Vagina (tissue), 2 donors: Measurements from ENCODE around the gene SMIM20.

ENCODE experiments used
- CTCF ChIP-seq, 3 experiments: fragments of 450-650 bp in 2 of 3; fragments of 200-600 bp in 1 of 3; sonication (generic) in 1 of 3; IDR thresholded peaks; one replicate each; pipeline ENCODE4 v1.5.1; 2017 to 2019; ENCODE audit warnings: antibody characterized with exemption in 3 of 3, mild to moderate bottlenecking in 2 of 3, moderate library complexity in 2 of 3
- POLR2A ChIP-seq, 2 donors: fragments of 450-650 bp; IDR thresholded peaks; one replicate each; pipeline ENCODE4 v1.6.1; 2017; ENCODE audit warnings: antibody characterized with exemption in 2 of 2, mild to moderate bottlenecking in 2 of 2, moderate library complexity in 2 of 2
- POLR2AphosphoS5 ChIP-seq, 2 donors: sonication (generic); formaldehyde crosslinking; IDR thresholded peaks; one replicate each; pipeline ENCODE4 v1.9.0; 2017; ENCODE audit warnings: antibody characterized with exemption in 2 of 2, mild to moderate bottlenecking in 2 of 2, low read depth in 1 of 2; ENCODE audit not compliant: insufficient read depth in 1 of 2

DNA sequence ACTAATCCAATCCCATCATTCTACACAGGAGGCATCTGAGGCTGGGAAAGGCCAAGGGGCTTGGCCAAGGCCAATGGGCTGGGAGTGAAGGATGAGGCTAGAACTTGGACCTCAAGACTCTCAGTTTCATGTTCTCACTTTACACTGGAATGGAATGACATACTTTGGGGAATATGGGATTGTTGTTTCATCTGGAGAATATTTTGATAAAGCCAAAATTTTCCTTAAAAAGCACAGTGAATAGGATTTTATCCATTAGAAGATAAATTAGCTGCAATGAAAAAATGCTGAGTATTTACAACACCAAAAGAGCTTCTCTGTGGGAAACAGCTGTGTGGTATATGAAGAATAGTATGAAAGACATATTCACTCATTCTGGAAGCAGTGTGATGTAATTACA, 29.3 kb downstream of the SMIM20 start:
- TF ChIP-seq CTCF (IDR thresholded peaks at IDR 0.05) (no peak), POLR2A (IDR thresholded peaks at IDR 0.05) (no peak), POLR2AphosphoS5 (IDR thresholded peaks at IDR 0.05; ENCODE audit: insufficient read depth in 1 of 2, low read depth in 1 of 2) (no peak)
